Nucleus accumbens (tissue), 56 donors: Measurements from ENCODE around the gene STX18.
"Not testable (repeated sequence)": the region's sequence is repeated elsewhere in the genome, so short reads cannot be mapped to it uniquely, and the experiment has no call there.

ENCODE experiments used
- DNase-seq, 56 donors: peaks; one replicate each; lab custom pipeline; 2025; lab: John Stamatoyannopoulos, UW

STX18 gene

DNA sequence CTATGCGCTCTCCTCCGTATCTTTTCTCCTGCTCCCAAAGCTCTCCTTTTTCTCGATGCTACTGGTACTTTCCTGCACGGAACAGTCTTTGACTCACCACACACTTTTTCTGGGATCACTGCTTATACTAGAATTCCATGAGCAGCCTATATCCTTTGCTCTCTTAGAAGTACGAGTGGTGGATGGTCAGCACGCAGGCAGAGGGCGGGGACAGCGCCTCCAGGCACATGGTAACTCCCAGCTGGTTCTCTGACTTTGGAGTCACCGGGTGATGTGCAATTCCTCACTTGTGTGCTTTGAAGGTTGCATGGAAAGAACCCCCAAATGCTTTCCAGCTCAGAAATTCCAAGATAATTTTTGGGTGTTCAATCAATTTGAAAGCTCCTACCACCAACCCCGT lies 56.0 kb downstream of the STX18 start:
- no peak for DNase-seq

DNA sequence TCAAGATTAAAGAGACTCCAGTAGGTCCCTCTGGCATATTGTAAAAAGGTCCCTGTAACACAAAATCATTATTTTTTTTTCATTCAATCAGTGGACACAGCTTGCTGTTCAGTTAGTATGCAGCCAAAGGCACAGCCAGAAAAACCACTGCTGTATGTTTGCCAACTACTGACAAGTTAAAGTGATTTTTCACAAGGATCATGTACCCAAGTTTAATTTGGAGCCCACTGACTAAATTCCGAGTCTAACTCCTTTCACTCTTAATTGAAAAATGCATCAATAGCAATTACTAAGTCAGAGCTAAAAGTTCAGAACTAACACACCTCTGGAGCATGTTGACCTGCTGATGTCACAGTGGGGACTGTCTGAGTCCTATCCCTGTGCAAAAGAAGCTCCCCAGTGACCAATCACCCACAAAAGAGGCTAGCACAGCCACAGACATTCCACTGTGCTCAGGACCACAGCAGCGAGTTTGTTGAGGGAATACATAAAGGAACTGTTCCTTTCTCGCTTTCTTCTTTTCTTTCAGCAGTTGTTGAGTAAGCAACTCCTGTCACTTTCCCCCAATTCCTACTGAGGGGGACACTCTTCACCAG lies 60.4 kb downstream of the STX18 start:
- DNase-seq, result peak in 11 of 56 donors; percentile 45 to 81 (median 57)

DNA sequence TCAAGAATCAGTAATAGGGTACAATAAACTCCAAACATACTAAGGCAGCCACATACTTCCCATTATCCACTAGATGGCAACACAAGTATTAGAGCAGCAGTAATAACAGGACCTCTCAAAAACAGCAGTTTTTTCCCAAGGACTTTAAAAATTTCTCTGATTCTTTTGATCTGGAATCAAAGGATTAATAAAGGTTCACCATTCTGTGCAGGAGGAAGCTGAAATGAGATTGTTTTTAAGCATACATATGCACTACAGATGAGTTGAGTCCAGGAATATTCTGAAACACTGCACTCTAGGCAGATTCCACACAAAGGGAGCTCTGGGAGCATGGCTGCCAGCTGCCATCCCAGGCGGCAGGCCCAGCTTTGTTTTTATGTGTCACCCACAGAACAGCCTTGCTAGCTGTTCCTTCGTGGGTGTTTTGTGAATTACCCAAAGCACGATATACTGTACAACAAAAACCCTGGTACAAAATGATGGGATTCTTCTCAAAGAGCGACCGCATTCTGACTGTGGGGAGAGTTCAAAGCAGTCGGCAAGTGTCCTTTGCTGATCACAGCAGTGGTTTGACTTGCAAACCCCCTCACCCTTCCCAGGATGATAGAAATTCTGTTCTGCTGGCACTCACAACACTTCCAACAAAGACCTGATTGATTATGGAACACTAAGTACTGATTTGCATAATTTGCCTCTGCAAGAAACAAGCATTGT lies 61.0 kb downstream of the STX18 start:
- DNase-seq, result peak in 53 of 56 donors; percentile 23 to 85 (median 70)

DNA sequence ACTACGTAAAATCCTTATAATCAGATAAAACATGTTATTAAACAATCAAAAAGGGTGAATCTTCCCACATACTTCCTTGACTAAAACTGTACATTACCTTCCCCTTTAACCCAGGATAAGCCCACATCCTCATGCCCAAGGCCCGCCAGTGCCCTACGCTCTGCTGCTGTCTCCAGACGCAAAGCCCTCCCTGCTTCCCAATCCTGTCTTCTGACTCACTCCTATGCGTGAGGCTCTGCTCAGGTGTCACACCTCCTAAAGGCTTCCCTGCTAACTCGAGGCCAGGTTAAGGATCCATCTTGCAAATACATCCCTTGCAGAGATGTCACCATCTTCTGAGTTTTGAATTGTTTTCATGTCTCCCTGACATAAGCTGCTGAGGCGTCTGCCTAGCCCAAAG lies 61.6 kb downstream of the STX18 start:
- peak in 4 of 56 donors; percentile 13 to 35 (median 18) for DNase-seq

DNA sequence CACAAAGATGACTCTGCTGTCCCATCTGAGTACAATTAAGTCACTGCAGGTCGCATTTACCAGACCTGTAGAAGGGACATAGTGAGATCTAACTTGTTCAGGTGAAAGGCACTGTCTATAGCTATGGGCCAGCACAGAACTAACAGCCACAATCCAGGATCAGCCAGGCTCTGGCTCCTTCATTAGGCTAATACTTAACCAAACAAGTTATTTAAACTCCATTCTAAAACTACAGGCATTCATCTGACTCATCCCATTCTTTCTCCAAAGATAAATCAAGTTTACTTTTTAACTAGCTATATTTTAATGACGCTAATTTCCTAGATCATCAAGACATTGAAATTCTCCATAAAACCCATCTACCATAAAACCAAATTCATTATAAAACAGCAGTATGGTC lies 62.5 kb downstream of the STX18 start:
- DNase-seq, result no peak

DNA sequence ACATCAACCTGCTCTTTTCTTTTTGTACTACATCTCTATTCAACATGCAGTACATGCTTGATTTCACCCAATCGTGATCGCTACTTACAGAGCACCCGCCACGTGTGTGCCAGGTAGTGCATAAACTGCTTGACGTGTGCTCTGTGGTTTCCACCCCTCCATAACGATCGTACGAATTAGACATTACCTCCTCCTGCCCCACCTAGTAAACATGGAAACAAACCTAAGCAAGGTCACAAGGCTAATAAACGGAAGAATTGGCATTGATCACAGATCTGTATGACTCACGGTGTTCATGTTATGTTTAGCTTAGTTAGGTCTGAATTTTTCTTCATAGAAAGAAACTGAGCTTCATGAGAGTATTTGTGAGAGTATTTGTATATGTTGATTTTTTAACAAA lies 64.1 kb downstream of the STX18 start:
- no peak for DNase-seq

DNA sequence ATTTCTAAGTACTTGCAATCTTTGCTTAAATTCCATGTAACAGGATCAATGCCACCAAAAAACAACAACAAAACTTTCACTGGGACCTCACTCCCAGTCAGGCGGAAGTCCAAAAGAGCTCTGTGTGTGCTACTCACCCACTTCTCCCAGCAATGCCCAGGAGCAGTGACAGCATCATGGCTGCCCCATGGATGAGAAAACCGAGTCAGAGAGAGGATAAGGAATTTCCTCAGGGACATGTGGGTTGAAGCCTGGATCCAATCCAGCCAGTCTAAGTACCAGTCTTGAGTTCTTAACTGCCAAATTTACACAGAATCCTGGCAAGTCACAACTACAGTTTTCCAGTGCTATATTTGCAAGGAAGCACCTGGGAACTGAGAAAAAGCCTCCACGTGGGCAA lies 64.5 kb downstream of the STX18 start:
- DNase-seq, result no peak

DNA sequence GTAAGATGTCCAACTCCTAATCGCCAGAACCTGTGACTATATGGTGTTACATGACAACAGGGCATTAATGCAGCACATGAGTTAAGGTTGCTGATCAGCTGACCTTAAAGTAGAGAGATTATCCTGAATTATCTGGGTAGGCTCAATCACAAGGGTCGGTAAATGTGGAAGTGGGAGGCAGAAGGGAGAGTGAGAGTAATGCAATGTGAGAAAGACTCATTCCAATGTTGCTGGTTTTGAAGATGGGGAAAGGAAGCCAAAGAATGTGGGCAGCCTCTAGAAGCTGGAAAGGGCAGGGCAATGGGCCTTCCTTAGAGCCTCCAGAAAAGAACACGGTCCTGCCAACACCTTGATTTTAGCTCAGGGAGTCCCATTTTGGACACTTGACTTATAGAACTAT lies 67.4 kb downstream of the STX18 start:
- no peak for DNase-seq

DNA sequence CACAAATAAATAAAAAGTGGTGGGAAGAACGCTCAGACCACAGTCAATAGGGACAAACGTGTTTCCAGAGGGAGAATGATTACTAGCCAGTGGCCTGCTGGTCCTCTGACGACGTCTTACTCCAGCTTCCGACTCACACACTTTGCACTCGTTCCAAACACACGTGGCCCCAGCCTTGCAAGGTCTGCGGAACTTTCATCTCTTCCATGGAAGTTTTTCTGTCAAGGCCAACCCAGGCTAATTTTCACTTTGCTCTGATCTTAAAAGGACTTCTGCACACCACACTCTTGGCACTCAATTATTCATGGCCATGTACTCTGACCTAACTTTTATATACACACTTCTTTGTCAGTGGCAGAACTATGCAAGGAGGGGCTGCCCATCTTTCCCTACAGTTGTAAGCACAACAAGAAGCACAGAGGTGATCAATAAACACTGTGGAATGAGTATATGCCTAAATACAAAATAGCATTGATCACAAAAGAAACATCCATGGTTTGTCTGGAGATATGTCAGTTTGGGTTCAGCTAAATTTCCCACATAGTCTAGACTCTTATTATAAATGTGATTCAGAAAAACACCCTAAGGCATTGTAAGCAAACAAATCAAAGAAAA lies 69.4 kb downstream of the STX18 start:
- peak in 1 of 56 donors; percentile 5 for DNase-seq

DNA sequence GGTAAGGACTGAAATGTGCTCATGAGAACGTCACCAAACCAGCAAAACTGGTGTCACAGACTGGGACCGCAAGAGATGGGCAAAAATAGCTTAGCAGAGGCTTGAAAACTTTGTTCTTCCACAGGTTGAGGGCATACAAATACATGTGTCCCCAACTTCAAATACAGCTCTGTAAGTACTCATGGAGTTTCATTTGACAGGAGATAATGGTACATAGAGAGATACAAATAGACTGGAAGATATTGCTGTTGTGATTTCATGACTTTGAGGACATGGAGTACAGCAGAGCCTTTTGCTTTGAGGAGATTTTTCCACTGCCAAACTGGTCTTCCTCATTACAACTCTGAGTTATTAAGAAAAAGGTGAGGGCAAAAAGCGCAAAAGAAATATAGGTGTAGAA lies 70.7 kb downstream of the STX18 start:
- DNase-seq, result no peak

DNA sequence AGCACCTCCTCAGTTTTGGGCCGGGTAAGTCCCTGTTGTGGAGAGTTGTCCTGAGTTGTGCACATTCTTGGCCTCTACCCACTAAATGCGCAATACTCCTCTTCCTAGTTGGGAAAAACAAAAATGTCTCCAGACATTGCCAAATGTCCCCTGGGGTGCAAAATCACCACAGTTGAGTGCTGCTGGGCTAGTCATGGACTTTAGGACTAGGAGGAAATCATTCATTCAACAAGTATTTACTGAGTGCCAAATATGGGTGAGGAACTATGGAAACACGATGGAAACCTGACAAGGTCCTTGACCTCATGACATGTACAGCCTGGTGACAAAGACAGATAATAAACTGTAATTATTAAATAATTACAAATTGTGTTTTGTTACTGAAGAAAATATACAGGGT lies 71.6 kb downstream of the STX18 start:
- no peak for DNase-seq

DNA sequence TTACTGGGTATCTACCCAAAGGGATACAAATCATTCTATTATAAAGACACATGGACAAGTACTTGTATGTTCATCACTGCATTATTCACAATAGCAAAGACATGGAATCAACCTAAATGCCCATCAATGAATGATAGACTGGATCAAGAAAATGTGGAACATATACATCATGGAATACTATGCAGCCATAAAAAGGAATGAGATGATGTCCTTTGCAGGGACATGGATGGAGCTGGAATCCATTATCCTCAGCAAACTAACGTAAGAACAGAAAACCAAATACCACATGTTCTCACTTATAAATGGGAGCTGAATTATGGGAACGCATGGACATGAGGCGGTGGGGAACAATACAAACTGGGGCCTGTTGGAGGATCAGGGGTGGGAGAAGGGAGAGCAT lies 76.6 kb downstream of the STX18 start:
- not testable (repeated sequence) for DNase-seq

DNA sequence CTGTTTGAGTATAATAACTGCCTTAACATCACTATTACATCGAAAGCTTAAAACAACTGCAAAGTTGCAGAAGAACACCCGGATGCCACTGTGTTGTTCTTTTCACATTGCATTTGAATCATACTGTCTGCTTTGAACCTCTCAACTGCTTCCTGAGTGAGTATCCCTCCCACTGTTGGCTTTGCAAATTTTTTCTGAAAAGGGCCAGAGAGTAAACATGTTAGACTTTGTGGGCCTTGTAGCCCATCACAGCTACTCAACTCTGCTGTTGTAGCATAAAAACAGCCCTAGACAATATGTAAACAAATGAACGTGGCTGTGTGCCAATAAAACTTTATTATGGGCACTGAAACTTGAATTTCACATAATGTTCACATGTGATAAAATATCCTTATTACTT lies 78.9 kb downstream of the STX18 start:
- DNase-seq, result no peak

DNA sequence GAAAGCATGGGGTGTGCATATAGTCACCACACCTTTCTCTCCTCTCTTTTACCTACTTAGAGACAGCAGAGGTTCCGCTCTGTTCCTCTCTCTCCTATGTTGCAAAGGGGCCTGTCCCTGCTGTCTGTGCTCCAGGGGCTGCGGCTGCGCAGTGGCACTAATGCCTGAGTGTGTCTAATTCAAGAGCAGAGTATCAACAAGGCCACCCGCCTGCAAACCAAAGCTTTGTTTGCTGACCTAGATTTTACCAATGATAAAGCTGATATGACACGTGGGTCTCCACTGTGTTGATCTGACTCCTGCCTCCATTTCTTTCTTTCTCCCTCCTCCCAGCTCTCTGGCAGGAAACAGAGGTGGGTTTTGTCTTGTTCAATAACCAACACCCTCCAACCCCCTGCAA lies 80.0 kb downstream of the STX18 start:
- DNase-seq, result peak in 3 of 56 donors; percentile 13 to 21 (median 15)

DNA sequence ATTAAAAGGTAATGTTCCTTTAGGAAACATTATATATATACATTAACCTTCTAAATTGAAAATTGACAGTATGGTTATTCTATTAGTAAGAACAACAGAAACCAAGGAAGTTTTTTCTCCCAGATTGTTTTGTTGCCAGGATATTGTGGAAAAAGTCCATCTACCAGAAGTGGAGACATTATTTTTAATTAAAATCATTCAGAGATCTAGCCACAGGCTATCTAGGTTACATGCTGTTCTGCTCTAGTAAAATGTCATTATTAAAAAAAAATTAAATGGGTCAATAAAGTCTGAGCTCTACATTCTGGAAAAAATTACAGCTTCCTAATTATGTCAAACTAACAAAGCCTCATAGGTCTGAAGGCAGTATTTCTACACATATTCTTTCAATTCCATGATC lies 80.7 kb downstream of the STX18 start:
- DNase-seq, result no peak

DNA sequence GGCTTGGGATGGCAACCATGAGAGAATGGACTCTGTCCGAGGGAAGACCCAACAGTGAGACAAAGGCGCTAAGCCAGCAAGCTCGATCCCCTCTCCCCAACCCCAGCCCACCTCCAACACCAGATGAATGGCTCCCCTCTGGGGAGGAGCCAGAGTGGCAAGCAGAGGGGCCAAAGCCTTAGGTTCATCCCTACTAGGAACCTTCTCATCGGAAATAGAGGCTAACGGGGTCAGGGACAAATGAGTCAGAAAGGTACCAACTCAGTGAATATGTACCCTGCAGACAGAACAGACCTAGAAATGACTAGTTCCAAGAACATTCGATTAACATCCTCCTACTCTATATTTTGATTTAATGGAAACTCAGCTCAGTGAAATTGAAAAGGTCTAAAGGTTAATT lies 81.1 kb downstream of the STX18 start:
- no peak for DNase-seq

DNA sequence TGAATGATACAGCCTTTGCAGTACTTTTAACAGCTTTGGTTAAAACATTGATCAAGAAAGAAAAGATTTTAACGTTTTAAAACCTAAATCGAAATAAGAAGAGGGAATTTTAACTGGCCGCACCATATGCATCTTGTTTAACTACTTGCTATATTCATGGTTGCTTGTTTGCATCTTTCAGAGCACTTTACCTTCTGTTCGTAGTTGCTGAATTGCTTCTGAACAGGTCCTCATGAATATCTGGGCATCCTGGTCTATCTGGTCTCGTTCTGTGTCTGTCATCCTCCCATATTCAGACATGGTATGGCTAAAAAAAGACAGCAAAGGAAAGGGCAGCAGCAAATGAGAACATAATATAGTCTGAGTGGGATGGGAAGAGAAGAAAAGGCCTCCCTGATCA lies 82.7 kb downstream of the STX18 start:
- no peak for DNase-seq

DNA sequence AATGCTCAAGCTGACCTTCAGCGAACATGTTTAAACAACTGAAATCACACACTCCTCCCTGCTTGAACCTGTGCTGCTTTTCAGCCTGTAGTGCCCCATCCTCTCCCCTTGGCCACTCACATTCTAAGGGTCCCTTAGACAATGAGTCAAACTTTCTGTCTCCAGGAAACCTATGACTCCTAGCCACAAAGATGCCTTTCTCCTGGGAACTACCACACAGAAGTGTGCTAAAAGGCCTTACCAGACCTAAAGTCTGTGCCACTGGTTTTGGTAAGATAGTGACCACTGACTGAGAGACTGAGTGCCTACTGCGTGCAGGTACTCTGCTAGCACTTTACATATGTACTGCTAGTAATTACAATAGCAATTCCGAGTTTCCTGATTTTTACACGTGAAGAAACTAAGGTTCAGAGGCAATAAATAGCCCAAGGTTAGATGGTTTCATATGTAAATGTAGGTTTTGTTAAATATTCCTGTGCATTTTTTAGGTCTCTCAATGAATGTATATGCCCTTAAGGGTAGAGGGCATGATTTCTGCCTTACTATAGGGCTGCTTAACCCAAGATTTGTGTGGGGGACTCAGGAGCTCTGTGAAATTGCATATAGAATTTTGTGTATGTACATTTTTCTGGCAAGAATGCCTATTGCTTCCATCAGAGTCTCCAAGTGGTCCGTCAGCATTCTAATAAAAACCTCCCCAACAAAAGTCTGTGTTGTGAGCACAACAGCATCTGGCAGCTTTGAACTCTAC lies 83.9 kb downstream of the STX18 start:
- no peak for DNase-seq

DNA sequence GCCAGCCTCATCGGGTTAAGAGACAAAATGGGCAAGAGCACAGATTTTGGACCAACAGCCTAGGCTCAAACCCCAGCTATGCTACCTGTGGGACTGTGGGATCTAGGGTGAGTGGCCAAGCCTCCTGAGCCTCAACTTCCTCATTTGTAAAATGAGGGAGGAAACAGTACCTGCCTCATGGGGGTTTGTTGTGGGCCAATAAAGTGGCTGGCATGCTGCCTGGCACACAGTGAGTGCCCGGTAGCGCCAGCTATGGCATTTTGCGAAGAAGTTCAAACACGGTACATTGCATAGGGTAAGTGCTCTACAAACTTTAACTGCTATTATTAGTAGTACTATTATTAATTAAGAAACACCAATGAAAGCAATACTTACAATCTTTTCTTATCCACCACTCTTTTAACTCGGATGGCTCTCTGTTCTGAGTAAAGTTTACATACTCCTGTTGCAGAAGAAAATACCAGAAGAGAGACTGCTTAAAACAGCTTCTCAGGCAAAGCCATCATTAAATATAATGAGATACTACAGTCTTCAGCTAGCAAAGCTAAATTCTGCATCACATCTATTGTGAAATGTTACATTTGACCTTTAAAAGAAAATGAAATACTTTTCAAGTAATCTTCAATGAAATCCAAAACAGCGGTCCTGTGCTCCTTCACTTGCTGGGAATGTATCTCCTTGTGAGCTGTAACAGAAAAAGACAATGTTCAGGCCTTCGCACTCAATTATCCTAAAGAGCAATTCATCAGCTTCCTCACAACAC lies 84.9 kb downstream of the STX18 start:
- DNase-seq, result no peak

DNA sequence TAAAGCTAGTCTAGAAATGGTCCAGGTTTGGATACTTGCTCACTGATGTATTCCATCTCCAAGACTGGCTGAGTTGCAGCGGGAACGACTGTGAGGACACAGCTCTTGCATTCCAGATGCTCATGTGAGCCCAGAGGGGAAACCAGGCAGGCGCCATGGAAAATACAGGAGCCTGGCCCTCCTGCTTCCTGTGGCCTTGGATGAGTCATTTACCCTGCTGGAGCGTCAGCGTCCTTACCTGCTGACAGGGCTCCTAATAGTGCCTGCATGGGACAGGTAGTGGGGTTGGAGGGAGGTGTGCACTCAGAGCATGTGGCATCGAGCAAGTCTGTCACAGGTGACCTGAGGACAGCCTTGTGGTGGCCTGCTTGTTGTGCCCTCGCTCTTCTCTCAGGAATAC lies 85.5 kb downstream of the STX18 start:
- no peak for DNase-seq
